Measurements from ENCODE around the gene KCNMA1.

DNA sequence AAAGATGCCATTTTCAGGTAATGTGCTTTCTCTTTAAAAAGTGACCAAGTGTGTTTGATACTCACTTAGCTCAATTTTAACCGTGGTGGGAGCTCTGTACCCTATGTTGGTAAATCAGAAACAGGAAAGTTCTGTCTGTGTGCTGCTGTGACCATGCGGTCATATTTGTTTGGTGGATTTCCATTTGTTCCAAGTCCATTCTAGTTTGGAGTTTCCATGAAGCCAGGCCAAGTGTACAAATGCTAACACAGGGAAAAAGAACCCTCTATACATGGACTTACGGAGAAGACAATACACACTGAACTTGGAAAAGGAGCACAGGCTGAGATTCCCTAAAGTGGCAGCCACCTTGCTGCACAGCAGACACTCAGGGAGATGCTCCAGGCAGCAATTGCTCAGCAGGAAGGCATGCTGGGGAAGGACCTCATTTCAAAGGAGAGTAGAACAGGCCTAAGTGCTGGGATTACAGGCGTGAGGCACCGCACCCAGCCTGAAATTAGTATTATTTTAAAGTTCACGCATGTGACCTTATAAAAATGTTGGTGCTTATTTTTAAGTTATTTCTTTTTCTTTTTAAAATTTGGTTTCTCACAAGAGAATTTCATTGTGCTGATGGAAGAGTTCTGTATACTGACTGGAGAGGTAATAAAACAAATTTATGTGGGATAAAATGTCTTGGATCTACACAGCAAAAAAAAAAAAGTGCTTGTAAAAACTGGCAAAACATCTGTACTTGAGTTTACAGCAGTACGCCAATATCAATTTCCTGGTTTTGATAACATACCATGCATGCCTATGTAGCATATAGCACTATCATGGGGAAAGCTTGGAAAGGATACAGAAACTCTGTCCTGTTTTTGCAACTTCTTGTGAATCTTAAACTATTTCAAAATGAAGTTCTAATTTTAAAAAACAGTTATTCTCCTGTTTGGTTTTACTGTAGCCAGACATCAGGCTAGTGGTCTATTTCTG is 436.2 kb downstream of the KCNMA1 start:
- TF ChIP-seq, protein P1, sequence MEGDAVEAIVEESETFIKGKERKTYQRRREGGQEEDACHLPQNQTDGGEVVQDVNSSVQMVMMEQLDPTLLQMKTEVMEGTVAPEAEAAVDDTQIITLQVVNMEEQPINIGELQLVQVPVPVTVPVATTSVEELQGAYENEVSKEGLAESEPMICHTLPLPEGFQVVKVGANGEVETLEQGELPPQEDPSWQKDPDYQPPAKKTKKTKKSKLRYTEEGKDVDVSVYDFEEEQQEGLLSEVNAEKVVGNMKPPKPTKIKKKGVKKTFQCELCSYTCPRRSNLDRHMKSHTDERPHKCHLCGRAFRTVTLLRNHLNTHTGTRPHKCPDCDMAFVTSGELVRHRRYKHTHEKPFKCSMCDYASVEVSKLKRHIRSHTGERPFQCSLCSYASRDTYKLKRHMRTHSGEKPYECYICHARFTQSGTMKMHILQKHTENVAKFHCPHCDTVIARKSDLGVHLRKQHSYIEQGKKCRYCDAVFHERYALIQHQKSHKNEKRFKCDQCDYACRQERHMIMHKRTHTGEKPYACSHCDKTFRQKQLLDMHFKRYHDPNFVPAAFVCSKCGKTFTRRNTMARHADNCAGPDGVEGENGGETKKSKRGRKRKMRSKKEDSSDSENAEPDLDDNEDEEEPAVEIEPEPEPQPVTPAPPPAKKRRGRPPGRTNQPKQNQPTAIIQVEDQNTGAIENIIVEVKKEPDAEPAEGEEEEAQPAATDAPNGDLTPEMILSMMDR (IDR thresholded peaks at IDR 0.05), result no peak
- TF ChIP-seq POLR2A (IDR thresholded peaks at IDR 0.05) (no peak), EP300 (IDR thresholded peaks at IDR 0.05) (no peak)
